Measurements from ENCODE around the gene MEMO1.
"Not testable (repeated sequence)": the region's sequence is repeated elsewhere in the genome, so short reads cannot be mapped to it uniquely, and the experiment has no call there.

The MEMO1 gene

GRCh38 chr2:31925517-31925916 lies 85.3 kb downstream of the MEMO1 start:
- DNase-seq: no peak
- H3K27me3 ChIP-seq: no peaks in the 10 kb centered on the region
- H3K4me3 ChIP-seq (ENCODE audit: low read depth, low read length): no peak overlapping the region
- H3K4me1 ChIP-seq: peaks cover 5% of the 10 kb centered on the region
- no peaks in the 10 kb centered on the region; the same call in 1 of the 2 replicates for H3K9me3 ChIP-seq
- no peaks in the 10 kb centered on the region for H3K36me3 ChIP-seq
- TF ChIP-seq CTCF (IDR thresholded peaks at IDR 0.05; ENCODE audit: low read depth, low read length): no peak

- H3K36me3 ChIP-seq: peaks cover 4% of the 10 kb centered on the region; the same call in 1 of the 2 replicates
- H3K4me1 ChIP-seq: peaks cover 5% of the 10 kb centered on the region
- H3K9me3 ChIP-seq: no peaks in the 10 kb centered on the region
- no peak for TF ChIP-seq CTCF (IDR thresholded peaks at IDR 0.05; ENCODE audit: low read depth, low read length)
- no peak overlapping the region for H3K4me3 ChIP-seq (ENCODE audit: low read depth, low read length)
- DNase-seq: no peak
- H3K27me3 ChIP-seq: no peaks in the 10 kb centered on the region
Observed at GRCh38 chr2:31923662-31924061, 87.1 kb downstream of the MEMO1 start.

GRCh38 chr2:31922542-31923408 lies 88.0 kb downstream of the MEMO1 start:
- no peak for DNase-seq
- Histone ChIP-seq H3K4me1 (peaks cover 5% of the 10 kb centered on the region), H3K36me3 (peaks cover 4% of the 10 kb centered on the region; the same call in 1 of the 2 replicates), H3K9me3 (no peaks in the 10 kb centered on the region), H3K4me3 (ENCODE audit: low read depth, low read length) (no peak overlapping the region), H3K27me3 (no peaks in the 10 kb centered on the region)
- TF ChIP-seq CTCF (IDR thresholded peaks at IDR 0.05; ENCODE audit: low read depth, low read length): no peak

- no peak overlapping the region for H3K4me3 ChIP-seq (ENCODE audit: low read depth, low read length)
- DNase-seq: no peak
- peaks cover 5% of the 10 kb centered on the region for H3K4me1 ChIP-seq
- no peaks in the 10 kb centered on the region for H3K9me3 ChIP-seq
- no peaks in the 10 kb centered on the region for H3K27me3 ChIP-seq
- no peak for TF ChIP-seq CTCF (IDR thresholded peaks at IDR 0.05; ENCODE audit: low read depth, low read length)
- H3K36me3 ChIP-seq: peaks cover 4% of the 10 kb centered on the region; the same call in 1 of the 2 replicates
Observed at GRCh38 chr2:31920962-31921361, 89.8 kb downstream of the MEMO1 start.

GRCh38 chr2:31919499-31919898 lies 91.3 kb downstream of the MEMO1 start:
- peaks cover 5% of the 10 kb centered on the region for H3K4me1 ChIP-seq
- no peaks in the 10 kb centered on the region for H3K27me3 ChIP-seq
- peaks cover 4% of the 10 kb centered on the region; the same call in 1 of the 2 replicates for H3K36me3 ChIP-seq
- DNase-seq: no peak
- no peak overlapping the region for H3K4me3 ChIP-seq (ENCODE audit: low read depth, low read length)
- H3K9me3 ChIP-seq: no peaks in the 10 kb centered on the region
- TF ChIP-seq CTCF (IDR thresholded peaks at IDR 0.05; ENCODE audit: low read depth, low read length): no peak

GRCh38 chr2:31909661-31910060 lies 101.1 kb downstream of the MEMO1 start:
- no peak for TF ChIP-seq CTCF (IDR thresholded peaks at IDR 0.05; ENCODE audit: low read depth, low read length)

GRCh38 chr2:31907491-31907890 lies 103.3 kb downstream of the MEMO1 start:
- H3K9me3 ChIP-seq; DNase-seq; H3K4me3 ChIP-seq (ENCODE audit: low read depth, low read length); H3K4me1 ChIP-seq; H3K36me3 ChIP-seq; H3K27me3 ChIP-seq: not testable (repeated sequence)

More at GRCh38 chr2:31909661-31910060, 101.1 kb downstream of the MEMO1 start:
- H3K9me3 ChIP-seq: no peaks in the 10 kb centered on the region; the same call in 1 of the 2 replicates
- H3K27me3 ChIP-seq: no peaks in the 10 kb centered on the region
- H3K4me1 ChIP-seq: no peaks in the 10 kb centered on the region
- peaks cover 10% of the 10 kb centered on the region for H3K36me3 ChIP-seq
- H3K4me3 ChIP-seq (ENCODE audit: low read depth, low read length): no peak overlapping the region
- no peak for DNase-seq

Measured in BE2C (cell line).